ENCODE data around the gene BCL7B. TPM values are rescaled to one million over a fixed set of nuclear protein-coding genes. Genes with fewer than 3 reads are reported as not detected.

The BCL7B gene
- total and polyA plus RNA-seq, 2 donors (not counting 3 experiments of a cell fraction or from before 2014, with no cell fraction given), result 61.2 to 68.3 TPM

GRCh38 chr7:73507556-73507955 is 49.9 kb downstream of the BCL7B start:
- no peak overlapping the region for H2AFZ ChIP-seq (ENCODE audit: low read depth, low read length)
- POLR2A ChIA-PET, result no interaction called here
- peaks cover 3% of the 10 kb centered on the region for H4K20me1 ChIP-seq (replicated peaks; ENCODE audit: control insufficient read depth, extremely low read depth, insufficient read depth, low read length)
- intact Hi-C loops (cut with micrococcal nuclease), result no loop called here
- H3K9me3 ChIP-seq (replicated peaks; ENCODE audit: control insufficient read depth, insufficient read depth, low read length), result no peaks in the 10 kb centered on the region
- no TSS peak for BruUV-seq (replicated peaks)
- H3K9me1 ChIP-seq (replicated peaks; ENCODE audit: control insufficient read depth, extremely low read depth, insufficient read depth, low read length), result no peaks in the 10 kb centered on the region
- H3K27me3 ChIP-seq (ENCODE audit: control insufficient read depth in 2 of 2, insufficient read depth in 2 of 2, low read length in 2 of 2), result no peaks in the 10 kb centered on the region
- no peak overlapping the region for H3K9ac ChIP-seq (replicated peaks; ENCODE audit: extremely low read depth, insufficient read depth, low read length)
- FAIRE-seq (no peak), DNase-seq (ENCODE audit: low read depth, low spot score) (no peak)
- TF ChIP-seq POLR2A (IDR thresholded peaks at IDR 0.05; ENCODE audit: low read depth, low read length), result no peak
- no peak for TF ChIP-seq MYC (IDR thresholded peaks at IDR 0.05; ENCODE audit: low read depth, low read length)
- no peak for TF ChIP-seq JUN (IDR thresholded peaks at IDR 0.05; ENCODE audit: borderline replicate concordance, insufficient read depth, insufficient read length, low read depth)
- no peak overlapping the region for H3K27ac ChIP-seq (ENCODE audit: insufficient read depth, low read depth, low read length)
- H3K36me3 ChIP-seq (ENCODE audit: control insufficient read depth in 2 of 2, extremely low read depth in 1 of 2, insufficient read depth in 2 of 2, low read length in 2 of 2), result peaks cover 14 to 21% of the 10 kb centered on the region in 2 experiments
- no peak overlapping the region for H3K4me2 ChIP-seq (ENCODE audit: insufficient read depth, low read length)
- H3K4me1 ChIP-seq (ENCODE audit: control insufficient read depth, extremely low read depth, insufficient read depth, low read length), result no peaks in the 10 kb centered on the region
- H3K4me3 ChIP-seq (replicated peaks in 1 of 3; ENCODE audit: insufficient read depth in 1 of 3, low read depth in 1 of 3, low read length in 3 of 3), result no peak overlapping the region
- peaks cover 60% of the 10 kb centered on the region for H3K79me2 ChIP-seq (ENCODE audit: control insufficient read depth, insufficient read depth, low read length)
- dilution Hi-C loops (cut with MboI; ENCODE audit: extremely low pct_ligation_motif_present, low sequenced_read_pairs), result no loop called here
- CTCF ChIA-PET, result interaction anchor here (1.5 kb wide), 1 partner anchor 11 kb away, joined by 4 read pairs; no protein-coding TSS in a partner anchor

GRCh38 chr7:73504920-73505319 is 52.6 kb downstream of the BCL7B start:
- Histone ChIP-seq H3K9ac (replicated peaks; ENCODE audit: extremely low read depth, insufficient read depth, low read length) (no peak overlapping the region), H3K79me2 (ENCODE audit: control insufficient read depth, insufficient read depth, low read length) (peaks cover 52% of the 10 kb centered on the region), H3K4me3 (replicated peaks in 1 of 3; ENCODE audit: insufficient read depth in 1 of 3, low read depth in 1 of 3, low read length in 3 of 3) (no peak overlapping the region), H3K27me3 (ENCODE audit: control insufficient read depth in 2 of 2, insufficient read depth in 2 of 2, low read length in 2 of 2) (no peaks in the 10 kb centered on the region), H2AFZ (ENCODE audit: low read depth, low read length) (no peak overlapping the region), H4K20me1 (replicated peaks; ENCODE audit: control insufficient read depth, extremely low read depth, insufficient read depth, low read length) (peaks cover 3% of the 10 kb centered on the region), H3K9me1 (replicated peaks; ENCODE audit: control insufficient read depth, extremely low read depth, insufficient read depth, low read length) (no peaks in the 10 kb centered on the region), H3K9me3 (replicated peaks; ENCODE audit: control insufficient read depth, insufficient read depth, low read length) (no peaks in the 10 kb centered on the region), H3K4me1 (ENCODE audit: control insufficient read depth, extremely low read depth, insufficient read depth, low read length) (no peaks in the 10 kb centered on the region), H3K36me3 (ENCODE audit: control insufficient read depth in 2 of 2, extremely low read depth in 1 of 2, insufficient read depth in 2 of 2, low read length in 2 of 2) (peaks cover 16 to 27% of the 10 kb centered on the region in 2 experiments), H3K4me2 (ENCODE audit: insufficient read depth, low read length) (no peak overlapping the region), H3K27ac (ENCODE audit: insufficient read depth, low read depth, low read length) (no peak overlapping the region)
- dilution Hi-C loops (cut with MboI; ENCODE audit: extremely low pct_ligation_motif_present, low sequenced_read_pairs) (no loop called here), intact Hi-C loops (cut with micrococcal nuclease) (no loop called here)
- no TSS peak for BruUV-seq (replicated peaks)
- no peak for FAIRE-seq
- TF ChIP-seq POLR2AphosphoS5 (IDR thresholded peaks at IDR 0.05; ENCODE audit: insufficient read depth, low read depth, low read length), result no peak
- DNase-seq (ENCODE audit: low read depth, low spot score), result no peak
- ChIA-PET CTCF (interaction anchor here (0.6 kb wide), 1 partner anchor 43 kb away, joined by 3 read pairs; no protein-coding TSS in a partner anchor), POLR2A (no interaction called here)

Measured in endothelial cell of umbilical vein (primary cell).